Coronary artery (tissue), 2 donors: ENCODE results near the gene KLF13.
A peak's percentile ranks its signal among the peaks of the same experiment; 100 is the strongest.

Experiments used
- DNase-seq: peaks from one replicate; pipeline ENCODE4 v3.0.0-alpha.2; 2017; ENCODE audit warnings: low spot score
- H3K27ac ChIP-seq, 2 donors: fragments of 200-600 bp; sonication (generic); one replicate each; pipeline ENCODE4 v1.5.1; 2016 to 2019
- H3K4me3 ChIP-seq: fragments of 200-600 bp; sonication (generic); 2 replicates; pipeline ENCODE4 v1.5.1; 2016; ENCODE audit warnings: mild to moderate bottlenecking, moderate library complexity
- TF ChIP-seq, protein P1 (sequence below): fragments of 200-600 bp; sonication (generic); IDR thresholded peaks from one replicate; pipeline ENCODE4 v1.5.1; 2019; ENCODE audit warnings: antibody characterized with exemption

The KLF13 gene

DNA sequence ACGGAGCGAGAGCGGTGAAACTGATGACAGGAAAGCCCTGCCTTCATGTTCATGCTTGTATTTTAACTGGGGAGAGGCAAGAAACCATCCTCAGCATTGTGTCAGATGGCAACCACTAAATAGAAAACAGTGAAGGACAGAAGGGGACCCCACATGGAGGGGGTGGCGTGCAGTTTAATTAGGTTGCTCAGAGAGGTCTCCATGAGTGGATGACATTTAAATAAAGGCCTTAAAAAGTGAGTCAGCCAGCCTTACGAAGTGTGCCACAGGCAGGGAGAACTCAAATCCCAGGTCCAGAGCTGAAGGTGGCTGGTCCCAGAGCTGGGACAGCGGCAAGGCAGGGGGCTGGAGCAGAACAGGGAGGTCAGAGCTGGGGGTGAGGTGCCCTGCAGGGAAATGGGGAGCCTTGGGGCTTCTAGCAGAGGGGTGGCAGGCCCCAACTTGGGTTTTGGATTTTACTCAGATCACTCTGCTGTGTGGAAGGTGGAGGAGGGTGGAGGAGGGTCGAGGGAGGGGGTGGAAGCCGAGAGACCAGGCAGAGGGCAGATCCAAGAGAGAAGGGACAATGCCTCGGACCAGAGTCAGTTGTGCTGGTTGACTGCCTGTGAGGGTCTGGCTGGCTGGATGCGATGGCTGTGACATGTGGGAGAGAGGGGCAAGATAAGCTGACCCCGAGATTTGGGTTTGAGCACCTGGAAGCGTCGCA, 73.7 kb downstream of the KLF13 start:
- TF ChIP-seq, protein P1, sequence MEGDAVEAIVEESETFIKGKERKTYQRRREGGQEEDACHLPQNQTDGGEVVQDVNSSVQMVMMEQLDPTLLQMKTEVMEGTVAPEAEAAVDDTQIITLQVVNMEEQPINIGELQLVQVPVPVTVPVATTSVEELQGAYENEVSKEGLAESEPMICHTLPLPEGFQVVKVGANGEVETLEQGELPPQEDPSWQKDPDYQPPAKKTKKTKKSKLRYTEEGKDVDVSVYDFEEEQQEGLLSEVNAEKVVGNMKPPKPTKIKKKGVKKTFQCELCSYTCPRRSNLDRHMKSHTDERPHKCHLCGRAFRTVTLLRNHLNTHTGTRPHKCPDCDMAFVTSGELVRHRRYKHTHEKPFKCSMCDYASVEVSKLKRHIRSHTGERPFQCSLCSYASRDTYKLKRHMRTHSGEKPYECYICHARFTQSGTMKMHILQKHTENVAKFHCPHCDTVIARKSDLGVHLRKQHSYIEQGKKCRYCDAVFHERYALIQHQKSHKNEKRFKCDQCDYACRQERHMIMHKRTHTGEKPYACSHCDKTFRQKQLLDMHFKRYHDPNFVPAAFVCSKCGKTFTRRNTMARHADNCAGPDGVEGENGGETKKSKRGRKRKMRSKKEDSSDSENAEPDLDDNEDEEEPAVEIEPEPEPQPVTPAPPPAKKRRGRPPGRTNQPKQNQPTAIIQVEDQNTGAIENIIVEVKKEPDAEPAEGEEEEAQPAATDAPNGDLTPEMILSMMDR: no peak
- Histone ChIP-seq H3K4me3 (no peak overlapping the region), H3K27ac (peak overlapping the region; percentile 3 to 38)
- no peak for DNase-seq

DNA sequence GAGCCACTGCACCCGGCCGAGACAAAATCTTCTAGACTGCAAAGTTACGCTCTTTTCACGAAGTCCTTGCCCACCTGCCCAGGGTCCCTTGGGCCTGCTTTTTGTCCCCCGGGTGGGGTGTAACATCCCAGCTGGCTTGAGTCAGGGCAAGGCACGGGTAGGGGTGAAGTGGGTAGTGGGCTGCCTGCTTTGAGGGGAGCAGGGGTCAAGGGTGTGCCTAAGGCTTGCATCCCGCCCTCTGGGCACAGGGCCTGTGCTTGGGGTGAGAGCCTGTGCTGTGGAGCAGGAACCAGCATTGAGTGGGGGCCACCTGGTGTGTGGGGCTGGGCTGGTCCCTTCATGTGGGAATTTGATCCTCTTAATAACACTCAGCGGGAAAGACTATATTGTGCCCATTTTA, 74.6 kb downstream of the KLF13 start:
- DNase-seq: no peak
- TF ChIP-seq, protein P1: no peak
- Histone ChIP-seq H3K4me3 (no peak overlapping the region), H3K27ac (peak overlapping the region; percentile 85 to 94)

DNA sequence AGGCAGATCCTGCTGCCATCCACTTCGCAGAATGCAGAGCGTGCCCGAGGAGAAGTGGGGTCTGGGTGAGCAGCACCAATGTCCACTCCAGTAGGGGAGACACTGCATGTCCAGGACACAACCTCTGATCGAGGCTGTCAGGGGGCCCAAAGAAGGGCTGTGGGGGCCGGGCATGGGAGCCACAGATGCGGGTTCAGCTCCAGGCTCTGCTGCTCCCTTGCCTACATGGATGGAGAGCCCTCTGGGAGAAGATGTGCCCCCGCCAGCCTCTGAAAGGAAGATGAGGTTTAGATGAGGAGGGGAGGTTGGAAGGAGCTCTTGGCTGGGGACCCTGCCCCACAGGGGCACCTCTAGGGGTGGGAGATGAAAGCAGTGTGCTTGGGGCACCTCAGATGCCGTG, 75.4 kb downstream of the KLF13 start:
- Histone ChIP-seq H3K27ac (peak overlapping the region; percentile 85 to 94), H3K4me3 (peak overlapping the region; percentile 22)
- TF ChIP-seq, protein P1: no peak
- no peak for DNase-seq

DNA sequence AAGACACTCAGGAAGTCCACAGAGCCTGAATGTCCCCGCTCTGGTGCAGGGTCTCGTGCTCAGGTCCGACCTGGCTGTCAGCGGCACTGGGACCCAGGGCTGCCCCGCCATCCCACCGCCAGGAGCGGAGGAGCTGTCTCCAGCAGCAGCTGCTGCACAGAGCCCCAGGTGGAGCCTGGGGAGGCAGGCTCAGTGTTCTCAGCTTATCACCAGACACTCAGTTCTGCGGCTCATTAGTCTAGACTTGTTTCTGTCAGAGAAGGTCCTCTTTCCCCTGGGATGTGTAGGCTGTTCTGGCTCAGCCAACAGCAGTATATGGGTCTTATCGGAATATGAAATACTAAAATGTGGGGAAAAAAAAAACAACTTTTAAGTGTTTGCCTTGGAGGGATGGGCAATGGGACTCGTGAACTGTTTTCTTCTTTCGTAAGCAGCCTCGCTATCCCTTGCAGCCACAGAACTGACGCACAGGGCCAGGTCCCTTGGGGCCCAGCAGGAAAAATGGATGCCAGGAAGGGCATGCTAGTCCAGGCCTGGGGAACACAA, 75.9 kb downstream of the KLF13 start:
- DNase-seq: peak; percentile 96
- H3K4me3 ChIP-seq: peak overlapping the region; percentile 22
- H3K27ac ChIP-seq: peak overlapping the region; percentile 85 to 94
- TF ChIP-seq, protein P1: no peak

DNA sequence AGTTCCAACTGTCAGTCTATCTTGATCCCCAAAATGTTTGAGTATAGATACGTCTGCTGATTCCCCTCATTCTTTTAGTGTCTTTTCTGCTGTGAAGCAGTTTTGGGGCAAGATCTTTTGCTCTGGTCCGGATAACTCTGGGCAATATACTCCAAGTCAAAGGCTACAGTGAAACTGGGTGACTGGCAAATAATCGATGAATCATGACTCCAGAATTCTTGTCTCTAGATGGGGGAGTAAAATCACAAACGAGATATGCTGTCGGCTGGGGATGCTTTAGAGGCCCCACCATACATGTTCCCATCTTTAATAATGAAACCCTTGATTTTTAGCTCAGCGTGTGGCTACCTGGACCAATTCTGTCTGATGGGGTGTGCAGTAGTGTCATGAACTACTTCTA, 76.5 kb downstream of the KLF13 start:
- Histone ChIP-seq H3K27ac (peak overlapping the region; percentile 85 to 94), H3K4me3 (no peak overlapping the region)
- DNase-seq: no peak
- TF ChIP-seq, protein P1: no peak

DNA sequence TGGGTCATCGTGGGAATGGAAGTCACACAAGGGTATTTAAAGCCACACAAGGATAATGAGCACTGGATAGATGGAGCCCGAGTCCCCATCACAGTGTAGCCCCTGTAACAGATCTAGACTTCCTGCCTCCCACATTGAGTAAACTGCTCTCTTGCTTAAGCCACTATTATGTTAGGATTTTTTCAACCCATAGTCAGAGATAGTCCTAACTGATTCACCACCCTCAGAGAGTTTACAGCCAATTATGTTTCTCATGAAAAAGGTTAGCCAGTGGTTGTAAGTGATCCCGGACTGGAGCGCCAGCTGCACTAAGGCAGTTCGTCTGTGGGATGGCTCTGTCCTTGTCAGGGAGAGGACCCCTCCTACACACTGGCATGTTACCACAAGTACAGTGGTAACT, 77.0 kb downstream of the KLF13 start:
- peak overlapping the region; percentile 85 to 94 for H3K27ac ChIP-seq
- TF ChIP-seq, protein P1: no peak
- H3K4me3 ChIP-seq: no peak overlapping the region
- DNase-seq: no peak

DNA sequence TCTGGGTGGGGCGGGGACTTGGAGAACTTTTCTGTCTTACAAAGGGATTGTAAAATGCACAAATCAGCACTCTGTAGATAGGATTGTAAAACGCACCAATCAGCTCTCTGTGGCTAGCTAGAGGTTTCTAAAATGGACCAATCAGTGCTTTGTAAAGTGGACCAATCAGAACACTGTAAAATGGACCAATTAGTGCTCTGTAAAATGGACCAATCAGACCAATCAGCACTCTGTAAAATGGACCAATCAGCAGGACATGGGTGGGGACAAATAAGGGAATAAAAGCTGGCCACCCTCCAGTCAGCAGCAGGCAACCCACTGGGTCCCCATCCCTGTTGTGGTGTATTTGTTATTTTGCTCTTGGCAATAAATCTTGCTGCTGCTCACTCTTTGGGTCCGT, 77.7 kb downstream of the KLF13 start:
- H3K4me3 ChIP-seq: no peak overlapping the region
- H3K27ac ChIP-seq: no peak overlapping the region
- TF ChIP-seq, protein P1: no peak
- DNase-seq: no peak
